Left hindlimb (tissue), 1 donor: ENCODE data around the gene UNKL.
"Not testable (repeated sequence)": the region's sequence is repeated elsewhere in the genome, so short reads cannot be mapped to it uniquely, and the experiment has no call there.

Experiments used
- DNase-seq: peaks from one replicate; pipeline ENCODE4 v3.0.0-alpha.2; 2018

UNKL gene

GRCh38 chr16:1335211-1335971, 79.1 kb downstream of the UNKL start:
- DNase-seq: no peak

- no peak for DNase-seq
Measured at GRCh38 chr16:1334739-1335138, 79.8 kb downstream of the UNKL start.

DNA sequence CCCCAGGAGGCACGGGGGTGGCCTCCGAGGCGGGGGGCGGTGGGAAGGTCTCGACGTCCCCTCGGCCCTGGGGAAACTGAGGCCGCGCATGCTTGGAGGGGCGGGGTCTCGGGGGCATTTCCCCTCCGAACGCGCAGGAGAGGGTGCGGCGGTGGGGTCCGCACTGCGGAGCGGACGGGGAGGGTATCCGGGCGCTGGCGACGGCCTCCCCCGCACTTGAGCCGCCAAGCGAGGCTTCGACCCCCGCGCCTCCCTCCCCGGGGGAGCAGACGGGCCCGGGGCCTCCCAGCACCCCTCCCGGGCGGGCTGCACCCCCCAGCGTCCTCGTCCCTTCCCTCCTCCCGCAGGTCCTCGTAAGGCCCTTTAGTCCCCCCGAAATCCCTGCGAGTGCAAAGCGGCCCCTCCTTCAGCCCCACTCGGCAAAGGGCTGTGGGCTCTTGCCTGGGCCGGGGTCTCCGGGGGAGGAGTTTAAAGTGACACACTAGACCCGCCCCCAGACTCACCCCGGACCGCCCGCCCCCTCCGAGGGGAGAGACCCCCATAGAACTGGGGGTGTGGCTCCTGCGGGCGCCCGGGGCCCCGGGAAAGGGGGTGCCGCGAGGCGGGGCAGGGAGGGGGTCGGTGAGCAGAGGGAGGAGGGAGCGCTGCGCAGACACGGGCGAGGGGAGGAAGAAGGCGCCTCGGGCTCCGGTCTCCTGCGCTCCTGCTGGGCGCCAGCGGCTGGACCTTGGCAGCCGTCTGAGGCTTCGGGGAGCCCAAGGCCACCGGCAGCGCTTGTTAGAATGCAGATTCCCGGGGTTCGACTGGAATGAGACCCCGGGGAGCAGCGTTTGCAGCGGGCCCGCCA, 80.4 kb downstream of the UNKL start:
- DNase-seq: no peak

DNA sequence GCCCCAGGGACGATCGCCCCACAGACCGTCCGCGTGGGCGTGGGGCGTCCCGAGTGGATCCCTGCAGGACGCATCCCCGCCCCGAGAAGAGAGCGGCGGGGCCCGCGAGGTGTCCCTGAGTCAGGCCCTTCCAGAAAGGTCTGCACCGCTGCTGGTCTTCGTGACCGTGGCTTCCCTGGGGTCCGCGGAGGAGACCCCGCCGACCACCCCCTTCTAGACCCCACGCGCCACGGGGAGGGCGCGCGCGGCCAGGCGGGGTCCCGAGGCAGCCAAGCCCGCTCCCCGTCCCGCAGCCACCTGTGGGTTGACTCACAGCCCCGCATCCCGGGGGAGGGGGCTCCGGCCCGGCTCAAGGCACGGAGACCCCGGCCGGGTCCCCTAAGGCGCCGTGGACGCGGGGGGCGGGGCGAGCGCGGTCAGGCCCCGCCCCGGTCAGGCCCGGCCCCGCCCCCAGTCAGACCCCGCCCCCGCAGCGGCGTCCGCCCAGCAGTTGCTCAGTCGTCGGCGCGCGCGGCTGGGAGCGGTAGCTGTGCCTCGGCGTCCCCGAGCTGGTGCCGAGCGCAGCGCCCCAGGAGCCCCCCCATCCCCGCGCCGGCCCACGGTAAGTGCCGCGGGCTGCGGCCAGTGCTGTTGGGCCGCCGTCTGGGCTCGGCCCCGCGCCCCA, 81.2 kb downstream of the UNKL start, which contains the start of gene BAIAP3:
Gene BAIAP3 (plus strand): TSS at position 497 of the 664 bp plus-strand sequence. CDS start 4,905 bp downstream, outside the sequence.
- DNase-seq: no peak

GRCh38 chr16:1332618-1333148, 81.8 kb downstream of the UNKL start:
- no peak for DNase-seq

DNA sequence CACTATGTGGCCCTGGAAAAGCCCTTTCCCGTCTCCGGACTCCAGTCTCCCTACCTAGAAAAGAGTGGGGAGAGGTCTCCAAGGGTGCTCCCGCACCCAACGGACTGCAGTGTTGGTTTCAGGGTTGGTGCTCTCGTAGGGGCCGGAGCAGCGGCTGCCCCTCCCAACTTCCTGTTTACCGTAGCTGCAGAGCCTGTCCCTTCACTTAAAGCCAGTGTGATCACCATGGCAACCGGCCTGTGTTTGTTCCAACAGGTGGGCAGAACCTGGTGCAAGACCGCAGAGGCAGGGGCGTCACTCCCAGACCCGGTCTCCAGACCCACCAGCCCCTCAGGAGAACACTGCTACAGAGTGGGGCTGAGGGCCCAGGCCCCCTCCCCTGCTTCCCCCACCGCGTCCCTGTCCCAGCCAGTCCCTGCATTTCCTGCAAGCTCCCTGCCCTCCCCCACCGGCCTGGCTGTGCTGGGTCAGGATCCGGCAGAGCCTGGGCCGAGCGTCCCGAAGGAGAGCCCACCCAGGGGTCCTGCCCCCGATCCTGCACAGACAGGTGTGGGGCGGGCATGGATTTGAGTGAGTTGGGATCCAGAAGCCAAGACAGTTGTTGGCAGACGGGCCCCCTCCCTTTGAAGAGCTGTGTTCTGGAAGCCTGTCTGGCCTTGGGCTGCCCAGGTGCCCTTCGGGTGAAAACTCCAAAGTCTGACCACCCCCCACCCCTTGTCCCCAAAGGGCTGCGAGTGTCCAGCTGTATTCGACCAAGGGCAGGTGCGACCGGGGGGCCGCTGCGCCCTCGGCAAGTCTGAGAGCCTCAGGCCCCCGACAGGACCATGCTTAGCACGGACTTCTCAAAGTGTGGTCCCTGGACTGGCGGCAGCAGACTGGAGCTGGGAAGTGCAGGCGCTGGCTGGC, 82.5 kb downstream of the UNKL start:
- DNase-seq: no peak

DNA sequence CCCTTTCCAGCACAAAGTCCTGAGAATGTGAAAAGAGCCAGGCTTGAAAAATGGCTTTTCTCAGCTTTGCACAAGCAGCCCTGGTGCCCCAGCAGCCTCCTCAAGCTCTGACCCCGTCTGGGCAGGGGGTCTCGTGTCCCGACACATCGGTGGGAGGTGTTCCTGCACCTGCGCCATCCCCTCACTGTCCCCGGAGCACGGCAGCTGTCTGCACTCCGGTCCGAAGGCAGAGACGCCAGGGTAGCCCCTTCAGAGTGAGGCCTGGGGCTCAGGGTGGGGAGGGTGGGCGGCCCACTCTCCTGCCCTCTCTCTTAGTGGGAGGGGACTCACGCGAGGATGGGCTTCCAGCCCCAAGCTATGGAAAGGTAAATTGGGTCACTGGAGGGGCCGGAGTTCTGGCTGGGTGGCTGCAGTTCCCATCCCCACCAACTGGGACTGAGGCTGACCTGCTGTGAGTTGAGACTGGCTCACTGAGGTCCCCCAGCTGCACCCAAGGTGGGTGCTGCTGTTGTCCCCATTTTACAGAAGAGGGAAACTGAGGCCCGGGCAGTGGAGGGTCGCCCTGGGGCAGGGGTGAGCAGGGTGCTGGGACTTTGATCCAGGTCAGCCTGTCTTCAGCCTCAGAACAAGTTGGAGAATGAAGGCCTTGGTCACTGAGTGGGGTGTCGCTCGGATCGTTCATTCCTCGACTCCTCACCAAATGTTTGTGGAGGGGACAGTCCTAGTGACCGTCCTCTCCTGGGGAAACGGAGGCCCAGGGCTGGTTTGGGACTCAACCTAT, 83.4 kb downstream of the UNKL start:
- DNase-seq: no peak

- DNase-seq: no peak
Measured at GRCh38 chr16:1330260-1330914, 84.1 kb downstream of the UNKL start.

DNA sequence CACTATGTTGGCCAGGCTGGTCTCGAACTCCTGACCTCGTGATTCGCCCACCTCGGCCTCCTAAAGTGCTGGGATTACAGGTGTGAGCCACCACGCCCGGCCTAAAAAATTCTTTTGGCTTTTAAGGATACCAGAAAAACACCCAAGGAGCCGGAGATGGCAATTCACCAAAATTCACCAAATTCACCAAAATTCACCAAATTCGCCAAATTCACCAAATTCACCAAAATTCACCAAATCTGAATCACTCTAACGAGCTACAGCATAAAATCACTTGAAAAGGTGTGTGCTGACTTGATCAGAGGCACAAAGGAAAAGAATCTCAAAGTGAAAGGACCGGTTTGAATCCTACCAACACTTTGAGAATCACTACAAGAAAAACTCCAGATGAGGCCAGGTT, 85.5 kb downstream of the UNKL start:
- DNase-seq: not testable (repeated sequence)

DNA sequence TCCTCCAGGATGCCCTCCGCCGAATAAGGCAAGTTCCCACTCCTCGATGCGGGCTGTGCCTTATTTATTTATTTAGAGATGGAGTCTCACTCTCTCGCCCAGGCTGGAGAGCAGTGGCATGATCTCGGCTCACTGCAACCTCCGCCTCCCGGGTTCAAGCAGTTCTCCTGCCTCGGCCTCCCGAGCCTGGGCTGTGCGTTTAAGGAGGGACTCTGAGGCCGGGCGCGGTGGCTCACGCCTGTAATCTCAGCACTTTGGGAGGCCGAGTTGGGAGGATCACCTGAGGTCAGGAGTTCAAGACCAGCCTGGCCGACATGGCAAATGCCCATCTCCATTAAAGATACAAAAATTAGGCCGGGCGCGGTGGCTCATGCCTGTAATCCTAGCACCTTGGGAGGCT, 86.4 kb downstream of the UNKL start:
- not testable (repeated sequence) for DNase-seq

DNA sequence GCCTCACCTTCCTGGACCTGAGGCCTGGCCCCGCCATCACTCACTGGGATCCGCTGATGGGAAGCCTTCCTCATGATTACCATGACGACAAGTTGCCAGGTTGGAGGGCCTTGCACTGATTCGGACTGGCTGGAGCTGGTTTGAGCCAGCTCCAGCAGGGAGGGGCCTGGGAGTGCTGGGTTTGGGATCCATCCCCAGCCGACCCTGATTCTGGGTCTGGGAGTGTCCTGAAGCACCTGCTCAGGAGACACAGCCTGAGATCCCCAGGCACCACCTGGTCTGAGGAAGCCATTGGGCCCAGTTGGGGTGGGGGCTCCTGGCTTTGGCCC, 86.9 kb downstream of the UNKL start:
- DNase-seq: no peak

DNA sequence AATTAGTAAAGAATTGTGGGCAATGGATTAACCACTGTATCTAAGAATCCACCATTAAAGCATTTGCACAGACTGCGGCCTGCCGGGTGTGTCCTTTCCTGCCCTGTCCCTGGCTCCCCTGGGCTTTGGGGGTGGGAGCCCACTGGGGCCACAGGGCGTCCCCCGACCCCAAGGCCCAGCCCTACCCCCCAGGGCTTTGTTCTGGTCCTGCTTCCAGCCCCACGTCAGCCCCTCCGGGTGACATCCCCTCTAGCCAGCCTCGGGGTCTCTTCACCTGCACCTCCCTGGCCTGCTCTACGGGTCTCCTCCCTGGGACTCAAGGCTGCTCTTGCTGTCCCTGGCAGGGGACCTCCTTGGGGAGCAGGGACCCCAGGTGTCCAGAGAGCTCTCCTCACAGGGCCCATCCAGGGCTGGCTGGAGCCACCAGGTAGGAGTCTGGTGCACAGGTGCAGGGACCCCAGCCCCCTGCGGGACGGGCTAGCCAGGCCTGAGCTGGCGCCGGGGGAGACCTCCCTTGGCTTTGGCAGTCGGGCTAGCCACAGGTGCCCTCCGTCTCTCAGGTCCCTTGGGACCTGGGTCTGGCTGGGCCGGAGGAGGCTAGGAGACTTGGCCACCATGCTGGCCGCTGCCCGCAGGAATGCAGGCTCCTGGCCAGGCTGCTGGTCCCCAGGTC, 87.4 kb downstream of the UNKL start:
- no peak for DNase-seq

GRCh38 chr16:1326391-1326790, 88.1 kb downstream of the UNKL start:
- DNase-seq: no peak

GRCh38 chr16:1325673-1326371, 88.7 kb downstream of the UNKL start:
- no peak for DNase-seq

- DNase-seq: no peak
Measured at GRCh38 chr16:1325261-1325660, 89.2 kb downstream of the UNKL start.

DNA sequence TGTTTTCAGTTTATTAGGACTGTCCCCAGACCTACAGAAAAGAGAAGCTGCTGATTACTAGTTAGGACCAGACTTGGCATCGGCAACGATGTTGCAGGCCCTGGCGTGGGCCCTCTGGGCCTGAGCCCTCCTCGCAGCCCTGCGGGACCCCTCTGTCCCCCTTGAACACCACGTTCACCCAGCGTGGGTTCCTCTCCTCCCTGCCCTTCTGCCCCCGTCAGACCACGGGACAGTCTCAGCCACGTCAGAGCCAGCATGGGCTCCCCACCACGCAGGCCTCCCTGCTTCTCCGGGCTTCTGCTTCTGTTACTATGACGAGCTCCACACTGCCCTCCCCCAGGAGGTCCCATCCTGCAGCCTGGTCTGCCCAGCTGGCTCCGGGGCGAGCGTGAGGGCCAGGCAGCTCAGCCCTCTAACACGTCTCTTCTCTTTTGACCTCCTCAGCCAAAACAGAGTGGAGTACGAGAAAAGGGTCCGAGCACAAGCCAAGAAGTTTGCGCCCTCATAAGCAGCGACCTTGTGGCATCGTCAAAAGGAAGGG, 90.1 kb downstream of the UNKL start:
- no peak for DNase-seq

DNA sequence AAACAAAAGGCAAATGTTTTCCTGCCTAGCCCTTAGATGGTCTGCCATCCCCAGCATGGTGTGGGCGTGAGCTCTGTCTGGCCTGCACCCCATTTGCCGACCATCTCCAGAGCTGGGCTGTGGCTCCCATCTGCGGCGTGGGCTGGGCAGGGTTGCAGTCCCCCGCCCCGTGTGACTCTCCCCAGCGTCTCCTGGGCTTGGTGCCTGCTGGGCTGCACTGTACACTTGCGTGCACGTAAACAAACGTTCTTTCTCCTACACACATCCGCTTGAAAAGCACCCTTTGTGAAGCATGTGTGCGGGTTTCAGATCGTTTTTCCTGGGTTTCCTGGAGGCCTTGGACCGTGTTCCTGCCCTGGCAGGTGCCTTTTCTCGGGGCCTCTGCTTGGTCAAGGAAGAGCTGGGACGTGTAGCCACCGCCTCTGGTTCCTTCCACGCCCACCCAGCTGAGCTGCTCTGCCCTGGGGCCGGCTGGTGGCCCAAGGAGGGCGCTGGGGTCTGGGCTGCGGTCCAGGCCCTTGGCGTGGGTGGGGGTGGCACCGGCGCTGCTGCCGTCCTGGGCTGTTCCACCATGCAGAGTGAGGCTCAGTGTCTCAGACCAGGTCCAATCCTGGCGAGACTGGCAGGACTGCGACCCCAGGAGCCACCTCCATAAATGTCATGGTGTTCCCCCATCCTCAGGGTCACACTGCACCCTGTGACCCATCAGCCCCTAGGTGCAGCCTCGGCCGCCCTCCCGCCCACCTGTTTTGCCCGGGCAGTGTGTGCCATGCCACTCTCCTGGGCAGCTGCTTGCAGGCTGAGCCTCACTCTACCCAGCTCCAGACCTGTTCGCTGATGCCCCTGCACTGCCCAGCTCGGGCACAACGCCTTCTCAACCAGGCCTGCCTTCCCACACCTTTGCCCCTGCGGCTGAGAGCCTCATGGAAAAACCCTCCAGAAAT, 90.9 kb downstream of the UNKL start:
- no peak for DNase-seq

DNA sequence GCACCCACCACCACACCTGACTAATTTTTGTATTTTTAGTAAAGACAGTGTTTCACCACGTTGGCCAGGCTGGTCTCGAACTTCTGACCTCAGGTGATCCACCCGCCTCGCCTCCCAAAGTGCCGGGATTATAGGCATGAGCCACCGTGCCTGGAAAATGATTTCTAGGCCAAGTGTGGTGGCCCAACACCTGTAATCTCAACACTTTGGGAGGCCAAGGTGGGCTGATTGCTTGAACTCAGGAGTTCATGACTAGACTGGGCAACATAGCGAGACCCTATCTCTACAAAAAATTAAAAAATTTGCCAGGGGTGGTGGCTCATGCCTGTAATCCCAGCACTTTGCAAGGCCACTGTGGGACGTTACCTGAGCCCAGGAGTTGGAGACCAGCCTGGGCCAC, 92.1 kb downstream of the UNKL start:
- no peak for DNase-seq
